Endothelial cell of umbilical vein (primary cell): Measurements from ENCODE around the gene NUSAP1. TPM values are rescaled to one million over a fixed set of nuclear protein-coding genes. Genes with fewer than 3 reads are reported as not detected.

ENCODE experiments used
- BruUV-seq: library from RNA; stranded (reverse); fragments of 400-500 nt; replicated peaks from 2 replicates; lab custom pipeline; 2021; lab: Mats Ljungman, UMichigan
- CTCF ChIA-PET: fragments of 300-600, 350-600 bp; sonication (Branson Sonifier 250); formaldehyde crosslinking; loops from one replicate; lab custom pipeline; 2021; ENCODE audit warnings: antibody characterized with exemption, inconsistent platforms; lab: Charles Lee
- POLR2A ChIA-PET: fragments of 300-600, 350-600 bp; sonication (Branson Sonifier 250); formaldehyde crosslinking; loops from one replicate; lab custom pipeline; 2021; ENCODE audit warnings: antibody characterized with exemption, inconsistent platforms; lab: Charles Lee
- DNase-seq: peaks from one replicate; pipeline ENCODE4 v3.0.0-alpha.2; 2011; ENCODE audit warnings: low read depth, low spot score
- FAIRE-seq: peaks from 2 replicates; lab custom pipeline; 2011; peaks lifted over from hg19 to GRCh38; lab: Jason Lieb, UNC
- H2AFZ ChIP-seq: 2 replicates; pipeline ENCODE4 v1.6.0; 2012; ENCODE audit warnings: low read depth, low read length, control low read depth, inconsistent platforms
- H3K27ac ChIP-seq: 2 replicates; pipeline ENCODE4 v1.5.1; 2011; ENCODE audit warnings: low read depth, mild to moderate bottlenecking, control low read depth, low read length, moderate library complexity; ENCODE audit not compliant: insufficient read depth
- H3K27me3 ChIP-seq, 2 experiments: 2 replicates each; pipeline versions ENCODE4 v1.6.0 to v1.6.1; 2011; ENCODE audit warnings: low read length in 2 of 2, mixed read lengths in 1 of 2; ENCODE audit not compliant: control insufficient read depth in 2 of 2, insufficient read depth in 2 of 2
- H3K36me3 ChIP-seq, 2 experiments: 2 replicates in 1 of 2; 3 replicates in 1 of 2; pipeline ENCODE4 v1.5.1; 2011; ENCODE audit warnings: low read length in 2 of 2, mild to moderate bottlenecking in 1 of 2, moderate library complexity in 1 of 2; ENCODE audit not compliant: control insufficient read depth in 2 of 2, insufficient read depth in 2 of 2; ENCODE audit errors: extremely low read depth in 1 of 2
- H3K4me1 ChIP-seq: 3 replicates; pipeline ENCODE4 v1.5.1; 2011; ENCODE audit warnings: mild to moderate bottlenecking, low read length; ENCODE audit not compliant: control insufficient read depth, insufficient read depth; ENCODE audit errors: extremely low read depth
- H3K4me2 ChIP-seq: 2 replicates; pipeline ENCODE4 v1.6.1; 2011; ENCODE audit warnings: low read length, control low read depth, mixed read lengths; ENCODE audit not compliant: insufficient read depth
- H3K4me3 ChIP-seq, 3 experiments: fragments of 200-600 bp in 1 of 3; sonication (generic), shearing (Covaris generic) in 1 of 3; replicated peaks in 1 of 3; 2 replicates each; pipeline ENCODE4 v1.5.1; 2011 to 2016; ENCODE audit warnings: control low read depth in 3 of 3, low read length in 3 of 3, mild to moderate bottlenecking in 2 of 3, inconsistent platforms in 1 of 3, low read depth in 1 of 3, moderate library complexity in 1 of 3; ENCODE audit not compliant: insufficient read depth in 1 of 3
- H3K79me2 ChIP-seq: 2 replicates; pipeline ENCODE4 v1.6.0; 2012; ENCODE audit warnings: low read length, inconsistent platforms; ENCODE audit not compliant: control insufficient read depth, insufficient read depth
- H3K9ac ChIP-seq: replicated peaks from 2 replicates; pipeline ENCODE3; 2011; ENCODE audit warnings: low read length, control low read depth; ENCODE audit not compliant: insufficient read depth; ENCODE audit errors: extremely low read depth
- H3K9me1 ChIP-seq: replicated peaks from 3 replicates; pipeline ENCODE4 v1.6.0; 2011; ENCODE audit warnings: mild to moderate bottlenecking, low read length; ENCODE audit not compliant: control insufficient read depth, insufficient read depth; ENCODE audit errors: extremely low read depth
- H3K9me3 ChIP-seq: replicated peaks from 2 replicates; pipeline ENCODE4 v1.5.1; 2012; ENCODE audit warnings: low read length, inconsistent platforms; ENCODE audit not compliant: control insufficient read depth, insufficient read depth
- H4K20me1 ChIP-seq: replicated peaks from 2 replicates; pipeline ENCODE3; 2011; ENCODE audit warnings: mild to moderate bottlenecking, low read length; ENCODE audit not compliant: control insufficient read depth, insufficient read depth; ENCODE audit errors: extremely low read depth
- EZH2 ChIP-seq: IDR thresholded peaks from 2 replicates; pipeline ENCODE4 v1.6.1; 2012; ENCODE audit warnings: borderline replicate concordance, low read depth, mild to moderate bottlenecking, moderate library complexity, low read length, inconsistent platforms; ENCODE audit not compliant: severe bottlenecking
- FOS ChIP-seq: IDR thresholded peaks from 2 replicates; pipeline ENCODE4 v1.6.1; 2011; ENCODE audit warnings: mild to moderate bottlenecking, low read length, moderate library complexity, borderline replicate concordance; ENCODE audit not compliant: insufficient read depth
- GATA2 ChIP-seq: IDR thresholded peaks from 2 replicates; pipeline ENCODE4 v1.7.0; 2011; ENCODE audit warnings: low read depth, mild to moderate bottlenecking, moderate library complexity, mixed read lengths, low read length; ENCODE audit not compliant: insufficient read length, insufficient read depth
- JUN ChIP-seq: IDR thresholded peaks from 2 replicates; pipeline ENCODE4 v1.6.1; 2011; ENCODE audit warnings: borderline replicate concordance, low read depth; ENCODE audit not compliant: insufficient read length, insufficient read depth
- MAX ChIP-seq: IDR thresholded peaks from 2 replicates; pipeline ENCODE4 v1.6.1; 2011; ENCODE audit not compliant: insufficient read depth, insufficient read length
- MYC ChIP-seq: IDR thresholded peaks from one replicate; pipeline ENCODE4 v1.6.1; 2011; ENCODE audit warnings: mild to moderate bottlenecking, low read depth, low read length
- POLR2A ChIP-seq: IDR thresholded peaks from 2 replicates; pipeline ENCODE4 v1.6.1; 2012; ENCODE audit warnings: low read depth, mild to moderate bottlenecking, control low read depth, low read length
- POLR2AphosphoS5 ChIP-seq: IDR thresholded peaks from 2 replicates; pipeline ENCODE4 v1.6.1; 2012; ENCODE audit warnings: low read depth, mild to moderate bottlenecking, control low read depth, low read length, moderate library complexity; ENCODE audit not compliant: insufficient read depth
- dilution Hi-C: fragments of 300-500 bp; cut with MboI; formaldehyde crosslinking; loops from one replicate; pipeline ENCODE4 v1.15.0; 2019; ENCODE audit warnings: low sequenced_read_pairs; ENCODE audit not compliant: extremely low pct_ligation_motif_present
- intact Hi-C: fragments of 100-400 bp; cut with micrococcal nuclease; formaldehyde crosslinking; loops from one replicate; pipeline ENCODE4 v1.10.0; 2022
- polyA plus RNA-seq, 4 experiments: library from polyadenylated mRNA; depleted of rRNA in 3 of 4; stranded (reverse) in 3 of 4; unstranded in 1 of 4; fragments of >200 nt; gene quantifications; 2 replicates each; pipeline versions ENCODE4 v1.2.1 to v1.2.3, GENCODE V29; 2011 to 2012; ENCODE audit warnings: missing spikeins in 1 of 4
- total RNA-seq: library from RNA; stranded (reverse); gene quantifications from 2 replicates; pipeline ENCODE4 v1.2.3, GENCODE V29; 2021
- TF ChIP-seq, protein P1 (sequence below), 2 donors: IDR thresholded peaks; 1 replicate in 1 of 2; 2 replicates in 1 of 2; pipeline ENCODE4 v1.5.1; 2011; ENCODE audit warnings: low read length in 2 of 2, mild to moderate bottlenecking in 2 of 2, moderate library complexity in 2 of 2, control low read depth in 1 of 2, inconsistent platforms in 1 of 2, low read depth in 1 of 2; ENCODE audit not compliant: insufficient read depth in 1 of 2; ENCODE audit errors: extremely low read depth in 1 of 2

Gene NUSAP1
- total and polyA plus RNA-seq, 2 donors (not counting 3 experiments of a cell fraction or from before 2014, with no cell fraction given): 43.0 to 109 TPM

GRCh38 chr15:41323611-41324010 is 9.1 kb upstream of the NUSAP1 start:
- dilution Hi-C loops (no loop called here), intact Hi-C loops (no loop called here)
- Histone ChIP-seq H3K9me3 (no peaks in the 10 kb centered on the region), H3K4me1 (no peaks in the 10 kb centered on the region), H3K4me2 (no peak overlapping the region), H3K36me3 (no peaks in the 10 kb centered on the region), H3K27ac (no peak overlapping the region), H3K27me3 (no peaks in the 10 kb centered on the region), H4K20me1 (no peaks in the 10 kb centered on the region), H3K9ac (no peak overlapping the region), H3K79me2 (no peaks in the 10 kb centered on the region), H3K4me3 (no peak overlapping the region), H2AFZ (no peak overlapping the region), H3K9me1 (no peaks in the 10 kb centered on the region)
- no TSS peak for BruUV-seq
- TF ChIP-seq MAX (no peak), GATA2 (no peak), POLR2A (no peak), EZH2 (no peak), JUN (no peak), POLR2AphosphoS5 (no peak), MYC (no peak), FOS (no peak)
- TF ChIP-seq, protein P1, sequence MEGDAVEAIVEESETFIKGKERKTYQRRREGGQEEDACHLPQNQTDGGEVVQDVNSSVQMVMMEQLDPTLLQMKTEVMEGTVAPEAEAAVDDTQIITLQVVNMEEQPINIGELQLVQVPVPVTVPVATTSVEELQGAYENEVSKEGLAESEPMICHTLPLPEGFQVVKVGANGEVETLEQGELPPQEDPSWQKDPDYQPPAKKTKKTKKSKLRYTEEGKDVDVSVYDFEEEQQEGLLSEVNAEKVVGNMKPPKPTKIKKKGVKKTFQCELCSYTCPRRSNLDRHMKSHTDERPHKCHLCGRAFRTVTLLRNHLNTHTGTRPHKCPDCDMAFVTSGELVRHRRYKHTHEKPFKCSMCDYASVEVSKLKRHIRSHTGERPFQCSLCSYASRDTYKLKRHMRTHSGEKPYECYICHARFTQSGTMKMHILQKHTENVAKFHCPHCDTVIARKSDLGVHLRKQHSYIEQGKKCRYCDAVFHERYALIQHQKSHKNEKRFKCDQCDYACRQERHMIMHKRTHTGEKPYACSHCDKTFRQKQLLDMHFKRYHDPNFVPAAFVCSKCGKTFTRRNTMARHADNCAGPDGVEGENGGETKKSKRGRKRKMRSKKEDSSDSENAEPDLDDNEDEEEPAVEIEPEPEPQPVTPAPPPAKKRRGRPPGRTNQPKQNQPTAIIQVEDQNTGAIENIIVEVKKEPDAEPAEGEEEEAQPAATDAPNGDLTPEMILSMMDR (IDR thresholded peaks at IDR 0.05; ENCODE audit: extremely low read depth in 1 of 2, insufficient read depth in 1 of 2, low read depth in 1 of 2, low read length in 2 of 2): no peak
- ChIA-PET POLR2A (interaction anchor here (0.7 kb wide), 2 partner anchors 383 to 1373 kb away, joined by 5 to 13 read pairs; no protein-coding TSS in a partner anchor), CTCF (interaction anchor here (2.0 kb wide), 1 partner anchor 9 kb away, joined by 5 read pairs; the partner anchor contains the start of genes NUSAP1 and OIP5)
- DNase-seq (no peak), FAIRE-seq (no peak)
